ENCODE data around the gene MAN1C1. TPM values are rescaled to one million over a fixed set of nuclear protein-coding genes. Genes with fewer than 3 reads are reported as not detected.

MAN1C1 gene
- total RNA-seq, 2 donors from 2014 or later: 22.8 to 34.4 TPM

GRCh38 chr1:25743164-25744139 is 126.9 kb downstream of the MAN1C1 start:
- intact Hi-C loops (cut with DNase I): loop anchor here (2.0 to 5.0 kb wide), 3 partner anchors 49 to 127 kb away; partner anchors contain the start of gene MAN1C1
- H3K27me3 ChIP-seq (replicated peaks; ENCODE audit: insufficient read depth): no peaks in the 10 kb centered on the region
- 48% methylated on average over 17 of the region's 17 CpGs for WGBS
- no peaks in the 10 kb centered on the region for H3K36me3 ChIP-seq
- peak; percentile 65 for DNase-seq (ENCODE audit: low spot score)
- TF ChIP-seq POLR2A (IDR thresholded peaks at IDR 0.05) (no peak), POLR2AphosphoS5 (IDR thresholded peaks at IDR 0.05) (peak; percentile 83)
- peak overlapping the region; percentile 71 to 82 for H3K27ac ChIP-seq
- no peak overlapping the region for H3K4me3 ChIP-seq
- peaks cover 20% of the 10 kb centered on the region for H3K4me1 ChIP-seq (replicated peaks)
- no peaks in the 10 kb centered on the region for H3K9me3 ChIP-seq

- WGBS: 20% methylated on average over 7 of the region's 8 CpGs
- peak; percentile 73 for DNase-seq (ENCODE audit: low spot score)
- TF ChIP-seq POLR2A (IDR thresholded peaks at IDR 0.05) (no peak), CTCF (IDR thresholded peaks at IDR 0.05) (peak in 3 of 4 experiments; percentile 56 to 71 (median 69)), POLR2AphosphoS5 (IDR thresholded peaks at IDR 0.05) (peak; percentile 80)
- Histone ChIP-seq H3K4me3 (no peak overlapping the region), H3K4me1 (replicated peaks) (peaks cover 20% of the 10 kb centered on the region), H3K27ac (peak overlapping the region; percentile 71 to 82), H3K9me3 (no peaks in the 10 kb centered on the region), H3K36me3 (no peaks in the 10 kb centered on the region), H3K27me3 (replicated peaks; ENCODE audit: insufficient read depth) (no peaks in the 10 kb centered on the region)
- intact Hi-C loops (cut with DNase I): loop anchor here (2.0 to 5.0 kb wide), 3 partner anchors 49 to 127 kb away; partner anchors contain the start of gene MAN1C1
Observed at GRCh38 chr1:25744140-25744581, 127.6 kb downstream of the MAN1C1 start.

GRCh38 chr1:25744636-25745425 is 128.2 kb downstream of the MAN1C1 start:
- 93% methylated on average over 8 of the region's 8 CpGs for WGBS
- Histone ChIP-seq H3K9me3 (no peaks in the 10 kb centered on the region), H3K27ac (peak overlapping the region; percentile 71 to 82), H3K36me3 (no peaks in the 10 kb centered on the region), H3K4me3 (no peak overlapping the region), H3K27me3 (replicated peaks; ENCODE audit: insufficient read depth) (no peaks in the 10 kb centered on the region), H3K4me1 (replicated peaks) (peaks cover 20% of the 10 kb centered on the region)
- intact Hi-C loops (cut with DNase I): loop anchor here (2.0 to 5.0 kb wide), 3 partner anchors 50 to 128 kb away; partner anchors contain the start of gene MAN1C1
- TF ChIP-seq POLR2AphosphoS5 (IDR thresholded peaks at IDR 0.05): no peak
- no peak for DNase-seq (ENCODE audit: low spot score)

- intact Hi-C loops (cut with DNase I): no loop called here
- Histone ChIP-seq H3K27me3 (replicated peaks; ENCODE audit: insufficient read depth) (no peaks in the 10 kb centered on the region), H3K9me3 (no peaks in the 10 kb centered on the region), H3K4me3 (no peak overlapping the region), H3K27ac (no peak overlapping the region), H3K4me1 (replicated peaks) (peaks cover 20% of the 10 kb centered on the region), H3K36me3 (no peaks in the 10 kb centered on the region)
- TF ChIP-seq POLR2AphosphoS5 (IDR thresholded peaks at IDR 0.05): no peak
- no peak for TF ChIP-seq CTCF (IDR thresholded peaks at IDR 0.05)
- no peak for TF ChIP-seq POLR2A (IDR thresholded peaks at IDR 0.05)
- no peak for DNase-seq (ENCODE audit: low spot score)
- WGBS: 89% methylated on average over 22 of the region's 22 CpGs
Observed at GRCh38 chr1:25746299-25747045, 129.9 kb downstream of the MAN1C1 start.

- 73% methylated on average over 11 of the region's 12 CpGs for WGBS
- Histone ChIP-seq H3K36me3 (no peaks in the 10 kb centered on the region), H3K9me3 (no peaks in the 10 kb centered on the region), H3K27me3 (replicated peaks; ENCODE audit: insufficient read depth) (no peaks in the 10 kb centered on the region), H3K27ac (no peak overlapping the region), H3K4me1 (replicated peaks) (peaks cover 17% of the 10 kb centered on the region), H3K4me3 (no peak overlapping the region)
- intact Hi-C loops (cut with DNase I): no loop called here
- TF ChIP-seq CTCF (IDR thresholded peaks at IDR 0.05) (no peak), POLR2AphosphoS5 (IDR thresholded peaks at IDR 0.05) (no peak), POLR2A (IDR thresholded peaks at IDR 0.05) (no peak)
- DNase-seq (ENCODE audit: low spot score): no peak
Observed at GRCh38 chr1:25747046-25747719, 130.6 kb downstream of the MAN1C1 start.
